Naive thymus-derived CD8-positive, alpha-beta T cell (primary cell): ENCODE results near the gene CACNA1F. TPM values are rescaled to one million over a fixed set of nuclear protein-coding genes. Genes with fewer than 3 reads are reported as not detected.

Experiments used
- polyA plus RNA-seq, 3 donors: library from polyadenylated mRNA; unstranded; fragments of 300-500 nt; fragmentation: Illumina TruSeq; gene quantifications; one replicate each; pipeline ENCODE4 v1.2.3, GENCODE V29; 2021
- total RNA-seq, 8 experiments: library from RNA in 2 of 8; stranded (reverse) in 2 of 8; gene quantifications; one replicate each; pipeline ENCODE4 v1.2.3 and lab custom pipeline; 2021 to 2026

CACNA1F gene
- total and polyA plus RNA-seq, 5 experiments from 2014 or later, result 0.02 to 3.8 (median 3.6) TPM; not detected in 2

Other genes with a start within 250 kb of the CACNA1F start
- 100 to 1,000 TPM in 1 of 2 experiments, 10 to 100 TPM in 1; 91.1 to 100 TPM for gene GRIPAP1, start 231.1 kb downstream of the CACNA1F start, total RNA-seq
- 10 to 100 TPM in 2 of 3 donors, 1 to 10 TPM in 1; 6.8 to 15.9 (median 12.6) TPM for gene GRIPAP1, start 231.1 kb downstream of the CACNA1F start, polyA plus RNA-seq
- 10 to 100 TPM; 31.0 to 34.4 TPM for gene TFE3, start 190.0 kb downstream of the CACNA1F start, total RNA-seq
- 1 to 10 TPM; 2.6 to 4.4 (median 3.5) TPM for gene TFE3, start 190.0 kb downstream of the CACNA1F start, polyA plus RNA-seq
- 10 to 100 TPM; 12.9 TPM for gene CCDC120, start 174.3 kb downstream of the CACNA1F start, total RNA-seq
- 1 to 10 TPM in 1 of 3 donors, under 1 TPM in 2; 0.61 to 1.7 (median 0.94) TPM for gene CCDC120, start 174.3 kb downstream of the CACNA1F start, polyA plus RNA-seq
- 10 to 100 TPM; 22.9 to 24.6 TPM for gene PRAF2, start 159.3 kb downstream of the CACNA1F start, total RNA-seq
- gene PRAF2, start 159.3 kb downstream of the CACNA1F start, polyA plus RNA-seq, result 10 to 100 TPM; 39.0 to 52.9 (median 50.7) TPM
- 100 to 1,000 TPM; 112 to 124 TPM for gene WDR45, start 153.5 kb downstream of the CACNA1F start, total RNA-seq
- gene WDR45, start 153.5 kb downstream of the CACNA1F start, polyA plus RNA-seq, result 10 to 100 TPM; 42.4 to 57.2 (median 43.3) TPM
- 10 to 100 TPM; 18.2 to 18.6 TPM for gene GPKOW, start 109.6 kb downstream of the CACNA1F start, total RNA-seq
- gene GPKOW, start 109.6 kb downstream of the CACNA1F start, polyA plus RNA-seq, result 10 to 100 TPM; 17.7 to 31.1 (median 27.9) TPM
- gene MAGIX, start 70.6 kb downstream of the CACNA1F start, total RNA-seq, result 1 to 10 TPM in 1 of 2 experiments, under 1 TPM in 1; 0.96 to 1.2 TPM
- under 1 TPM; 0.52 to 0.77 (median 0.71) TPM for gene MAGIX, start 70.6 kb downstream of the CACNA1F start, polyA plus RNA-seq
- 1 to 10 TPM; 6.4 to 6.7 TPM for gene PLP2, start 61.4 kb downstream of the CACNA1F start, total RNA-seq
- gene PLP2, start 61.4 kb downstream of the CACNA1F start, polyA plus RNA-seq, result 100 to 1,000 TPM; 117 to 141 (median 119) TPM
- gene PRICKLE3, start 47.0 kb downstream of the CACNA1F start, total RNA-seq, result 10 to 100 TPM in 1 of 2 experiments, 1 to 10 TPM in 1; 8.5 to 10.1 TPM
- 1 to 10 TPM; 1.3 to 2.9 (median 2.0) TPM for gene PRICKLE3, start 47.0 kb downstream of the CACNA1F start, polyA plus RNA-seq
- gene SYP, start 33.1 kb downstream of the CACNA1F start, total RNA-seq, result under 1 TPM; 0.34 to 0.58 TPM
- under 1 TPM; 0.27 to 0.41 (median 0.40) TPM for gene SYP, start 33.1 kb downstream of the CACNA1F start, polyA plus RNA-seq
- 10 to 100 TPM; 27.4 to 27.9 TPM for gene CCDC22, start 2.1 kb upstream of the CACNA1F start, total RNA-seq
- gene CCDC22, start 2.1 kb upstream of the CACNA1F start, polyA plus RNA-seq, result 10 to 100 TPM; 22.2 to 29.8 (median 25.2) TPM
- under 1 TPM; 0.18 to 0.41 TPM for gene FOXP3, start 31.4 kb upstream of the CACNA1F start, total RNA-seq
- gene FOXP3, start 31.4 kb upstream of the CACNA1F start, polyA plus RNA-seq, result under 1 TPM in 2 of 3 donors, not detected in 1; 0.17 to 0.33 TPM
- 10 to 100 TPM; 14.8 to 21.8 TPM for gene PPP1R3F, start 36.5 kb upstream of the CACNA1F start, total RNA-seq
- gene PPP1R3F, start 36.5 kb upstream of the CACNA1F start, polyA plus RNA-seq, result 1 to 10 TPM; 6.7 to 9.7 (median 8.3) TPM
- gene GAGE10, start 70.3 kb upstream of the CACNA1F start, total RNA-seq, result 1 to 10 TPM in 1 of 2 experiments, not detected in 1; 1.0 TPM
- gene GAGE10, start 70.3 kb upstream of the CACNA1F start, polyA plus RNA-seq, result not detected
- not detected for gene GAGE12J, start 88.7 kb upstream of the CACNA1F start, total RNA-seq
- not detected for gene GAGE12J, start 88.7 kb upstream of the CACNA1F start, polyA plus RNA-seq
- not detected for gene GAGE13, start 98.2 kb upstream of the CACNA1F start, total RNA-seq
- gene GAGE13, start 98.2 kb upstream of the CACNA1F start, polyA plus RNA-seq, result not detected